HCT116 (cell line): ENCODE results near the gene CD163.

ENCODE experiments used
- RAD21 ChIP-seq: IDR thresholded peaks from 2 replicates; pipeline ENCODE4 v1.6.1; 2012; ENCODE audit warnings: low read depth, mild to moderate bottlenecking
- TF ChIP-seq, protein P1 (sequence below), 3 experiments: fragments of 200-600 bp in 1 of 3; sonication (generic) in 1 of 3; IDR thresholded peaks in 2 of 3; conservative IDR thresholded peaks in 1 of 3; 2 replicates each; pipeline ENCODE4 v1.5.1; 2012 to 2017; ENCODE audit warnings: low read depth in 2 of 3, low read length in 2 of 3, antibody characterized with exemption in 1 of 3, borderline replicate concordance in 1 of 3, control low read depth in 1 of 3, mild to moderate bottlenecking in 1 of 3, mixed read lengths in 1 of 3, mixed run types in 1 of 3, moderate library complexity in 1 of 3; ENCODE audit not compliant: insufficient read depth in 1 of 3

DNA sequence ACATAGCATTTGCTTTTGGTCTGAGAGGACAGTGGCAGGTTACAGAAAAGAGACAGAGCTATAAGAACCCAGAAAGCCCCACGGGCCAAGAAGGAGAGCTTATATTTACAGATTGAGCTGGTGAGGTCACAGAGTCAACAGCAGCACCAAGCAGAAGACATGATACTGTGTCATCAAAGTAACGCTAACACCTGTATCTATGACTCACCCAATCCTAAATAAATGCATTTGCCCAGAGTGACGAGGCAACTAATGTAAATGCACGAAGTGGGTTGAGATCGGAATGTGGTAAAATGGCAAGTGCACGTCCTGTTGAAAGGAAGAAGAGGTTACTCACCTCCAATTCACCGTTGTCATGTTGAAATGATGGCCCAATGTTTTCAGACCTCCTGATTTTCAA is 52.9 kb downstream of the CD163 start:
- TF ChIP-seq RAD21, result no peak
- TF ChIP-seq, protein P1, sequence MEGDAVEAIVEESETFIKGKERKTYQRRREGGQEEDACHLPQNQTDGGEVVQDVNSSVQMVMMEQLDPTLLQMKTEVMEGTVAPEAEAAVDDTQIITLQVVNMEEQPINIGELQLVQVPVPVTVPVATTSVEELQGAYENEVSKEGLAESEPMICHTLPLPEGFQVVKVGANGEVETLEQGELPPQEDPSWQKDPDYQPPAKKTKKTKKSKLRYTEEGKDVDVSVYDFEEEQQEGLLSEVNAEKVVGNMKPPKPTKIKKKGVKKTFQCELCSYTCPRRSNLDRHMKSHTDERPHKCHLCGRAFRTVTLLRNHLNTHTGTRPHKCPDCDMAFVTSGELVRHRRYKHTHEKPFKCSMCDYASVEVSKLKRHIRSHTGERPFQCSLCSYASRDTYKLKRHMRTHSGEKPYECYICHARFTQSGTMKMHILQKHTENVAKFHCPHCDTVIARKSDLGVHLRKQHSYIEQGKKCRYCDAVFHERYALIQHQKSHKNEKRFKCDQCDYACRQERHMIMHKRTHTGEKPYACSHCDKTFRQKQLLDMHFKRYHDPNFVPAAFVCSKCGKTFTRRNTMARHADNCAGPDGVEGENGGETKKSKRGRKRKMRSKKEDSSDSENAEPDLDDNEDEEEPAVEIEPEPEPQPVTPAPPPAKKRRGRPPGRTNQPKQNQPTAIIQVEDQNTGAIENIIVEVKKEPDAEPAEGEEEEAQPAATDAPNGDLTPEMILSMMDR (IDR thresholded peaks at IDR 0.05 in 2 of 3, conservative IDR thresholded peaks at IDR 0.05 in 1 of 3; ENCODE audit: borderline replicate concordance in 1 of 3, insufficient read depth in 1 of 3, low read depth in 2 of 3, low read length in 2 of 3), result no peak
